DOHH2 (cell line): ENCODE data around the gene GOT1.

Source experiments
- EZH2phosphoT487 ChIP-seq: fragments of 200-600 bp; sonication (generic); IDR thresholded peaks from 2 replicates; pipeline ENCODE4 v1.6.1; 2017; ENCODE audit warnings: borderline replicate concordance, mild to moderate bottlenecking, antibody characterized with exemption, low read length, moderate library complexity, mixed read lengths
- TF ChIP-seq, protein P1 (sequence below): fragments of 200-600 bp; sonication (generic); IDR thresholded peaks from one replicate; pipeline ENCODE4 v1.5.1; 2014; ENCODE audit warnings: antibody characterized with exemption, mild to moderate bottlenecking, low read depth, low read length; ENCODE audit not compliant: poor library complexity, severe bottlenecking

DNA sequence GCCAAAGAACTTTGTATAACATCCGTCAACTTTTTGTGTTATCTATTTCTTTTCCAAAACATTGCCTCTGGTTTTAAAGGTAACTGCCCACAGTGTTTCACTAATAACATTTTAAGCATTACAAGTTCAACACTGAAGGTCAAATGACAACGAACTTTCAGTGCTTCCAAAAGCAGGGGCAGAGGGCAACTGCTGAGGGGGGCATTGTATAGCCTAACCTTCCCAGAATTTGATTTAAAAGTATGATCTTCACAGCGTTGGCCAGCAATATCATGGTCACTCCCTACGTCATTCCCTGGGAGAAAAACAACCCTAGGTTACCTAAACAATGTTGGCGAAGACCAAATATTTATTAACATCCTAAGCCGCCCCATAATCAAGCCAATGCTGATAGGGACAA, 2.5 kb upstream of the GOT1 start:
- TF ChIP-seq, protein P1, sequence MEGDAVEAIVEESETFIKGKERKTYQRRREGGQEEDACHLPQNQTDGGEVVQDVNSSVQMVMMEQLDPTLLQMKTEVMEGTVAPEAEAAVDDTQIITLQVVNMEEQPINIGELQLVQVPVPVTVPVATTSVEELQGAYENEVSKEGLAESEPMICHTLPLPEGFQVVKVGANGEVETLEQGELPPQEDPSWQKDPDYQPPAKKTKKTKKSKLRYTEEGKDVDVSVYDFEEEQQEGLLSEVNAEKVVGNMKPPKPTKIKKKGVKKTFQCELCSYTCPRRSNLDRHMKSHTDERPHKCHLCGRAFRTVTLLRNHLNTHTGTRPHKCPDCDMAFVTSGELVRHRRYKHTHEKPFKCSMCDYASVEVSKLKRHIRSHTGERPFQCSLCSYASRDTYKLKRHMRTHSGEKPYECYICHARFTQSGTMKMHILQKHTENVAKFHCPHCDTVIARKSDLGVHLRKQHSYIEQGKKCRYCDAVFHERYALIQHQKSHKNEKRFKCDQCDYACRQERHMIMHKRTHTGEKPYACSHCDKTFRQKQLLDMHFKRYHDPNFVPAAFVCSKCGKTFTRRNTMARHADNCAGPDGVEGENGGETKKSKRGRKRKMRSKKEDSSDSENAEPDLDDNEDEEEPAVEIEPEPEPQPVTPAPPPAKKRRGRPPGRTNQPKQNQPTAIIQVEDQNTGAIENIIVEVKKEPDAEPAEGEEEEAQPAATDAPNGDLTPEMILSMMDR: no peak
- TF ChIP-seq EZH2phosphoT487: no peak
